Measurements from ENCODE around the gene GPAM.

Gene GPAM

GRCh38 chr10:112214298-112214926 is 30.8 kb upstream of the GPAM start:
- DNase-seq (ENCODE audit: low read depth) = no peak
- H3K4me3 ChIP-seq (ENCODE audit: low read depth, low read length) = no peak overlapping the region
- TF ChIP-seq CTCF (IDR thresholded peaks at IDR 0.05; ENCODE audit: insufficient read depth, low read depth, low read length, missing control alignments) = no peak

GRCh38 chr10:112213836-112214235 is 30.3 kb upstream of the GPAM start:
- H3K4me3 ChIP-seq (ENCODE audit: low read depth, low read length) = no peak overlapping the region
- TF ChIP-seq CTCF (IDR thresholded peaks at IDR 0.05; ENCODE audit: insufficient read depth, low read depth, low read length, missing control alignments) = no peak
- DNase-seq (ENCODE audit: low read depth) = no peak

GRCh38 chr10:112213098-112213823 is 29.7 kb upstream of the GPAM start:
- TF ChIP-seq CTCF (IDR thresholded peaks at IDR 0.05; ENCODE audit: insufficient read depth, low read depth, low read length, missing control alignments) = no peak

GRCh38 chr10:112210666-112211065 is 27.1 kb upstream of the GPAM start:
- TF ChIP-seq CTCF (IDR thresholded peaks at IDR 0.05; ENCODE audit: insufficient read depth, low read depth, low read length, missing control alignments) = no peak
- no peak for DNase-seq (ENCODE audit: low read depth)
- no peak overlapping the region for H3K4me3 ChIP-seq (ENCODE audit: low read depth, low read length)

More at GRCh38 chr10:112213098-112213823, 29.7 kb upstream of the GPAM start:
- no peak overlapping the region for H3K4me3 ChIP-seq (ENCODE audit: low read depth, low read length)
- no peak for DNase-seq (ENCODE audit: low read depth)

- TF ChIP-seq CTCF (IDR thresholded peaks at IDR 0.05; ENCODE audit: insufficient read depth, low read depth, low read length, missing control alignments) = no peak
- no peak overlapping the region for H3K4me3 ChIP-seq (ENCODE audit: low read depth, low read length)
- DNase-seq (ENCODE audit: low read depth) = no peak
Measured at GRCh38 chr10:112209684-112210131, 26.1 kb upstream of the GPAM start.

GRCh38 chr10:112208997-112209396 is 25.4 kb upstream of the GPAM start:
- DNase-seq (ENCODE audit: low read depth) = no peak
- no peak overlapping the region for H3K4me3 ChIP-seq (ENCODE audit: low read depth, low read length)
- TF ChIP-seq CTCF (IDR thresholded peaks at IDR 0.05; ENCODE audit: insufficient read depth, low read depth, low read length, missing control alignments) = no peak

Measured in GM12865 (cell line).